ENCODE data around the gene MRPL39. TPM values are rescaled to one million over a fixed set of nuclear protein-coding genes. Genes with fewer than 3 reads are reported as not detected.
"Not testable (repeated sequence)": the region's sequence is repeated elsewhere in the genome, so short reads cannot be mapped to it uniquely, and the experiment has no call there.

MRPL39 gene
- total and polyA plus RNA-seq, 11 donors, result 37.6 to 93.6 (median 50.3) TPM

DNA sequence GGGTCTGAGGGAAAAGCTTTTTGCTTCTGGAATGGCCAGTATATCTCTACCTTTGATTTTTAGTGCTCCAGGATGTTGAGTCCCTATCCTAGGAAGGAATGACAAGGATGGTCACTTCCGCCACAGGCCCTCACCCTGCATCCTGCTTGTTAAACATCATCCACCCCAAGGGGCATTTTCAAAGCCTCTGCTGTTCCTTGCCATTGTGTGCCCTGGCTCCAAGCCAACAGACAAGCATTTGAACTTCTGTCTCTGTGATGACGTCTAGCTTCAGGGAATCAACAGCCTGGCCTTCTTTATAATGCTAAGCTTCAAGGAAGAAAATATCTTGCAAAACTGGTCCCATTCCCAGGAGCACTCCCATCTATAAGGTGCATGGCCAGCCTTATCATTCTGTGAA, 19.5 kb upstream of the MRPL39 start:
- Histone ChIP-seq H3K4me3 (no peak overlapping the region), H3K36me3 (no peaks in the 10 kb centered on the region), H3K9me3 (no peaks in the 10 kb centered on the region), H3K27me3 (no peaks in the 10 kb centered on the region), H3K27ac (peak overlapping the region in 8 of 12 donors; percentile 6 to 44 (median 24)), H3K4me1 (peaks cover 0 to 11% (median 0%) of the 10 kb centered on the region in 12 donors)
- TF ChIP-seq, protein P1, sequence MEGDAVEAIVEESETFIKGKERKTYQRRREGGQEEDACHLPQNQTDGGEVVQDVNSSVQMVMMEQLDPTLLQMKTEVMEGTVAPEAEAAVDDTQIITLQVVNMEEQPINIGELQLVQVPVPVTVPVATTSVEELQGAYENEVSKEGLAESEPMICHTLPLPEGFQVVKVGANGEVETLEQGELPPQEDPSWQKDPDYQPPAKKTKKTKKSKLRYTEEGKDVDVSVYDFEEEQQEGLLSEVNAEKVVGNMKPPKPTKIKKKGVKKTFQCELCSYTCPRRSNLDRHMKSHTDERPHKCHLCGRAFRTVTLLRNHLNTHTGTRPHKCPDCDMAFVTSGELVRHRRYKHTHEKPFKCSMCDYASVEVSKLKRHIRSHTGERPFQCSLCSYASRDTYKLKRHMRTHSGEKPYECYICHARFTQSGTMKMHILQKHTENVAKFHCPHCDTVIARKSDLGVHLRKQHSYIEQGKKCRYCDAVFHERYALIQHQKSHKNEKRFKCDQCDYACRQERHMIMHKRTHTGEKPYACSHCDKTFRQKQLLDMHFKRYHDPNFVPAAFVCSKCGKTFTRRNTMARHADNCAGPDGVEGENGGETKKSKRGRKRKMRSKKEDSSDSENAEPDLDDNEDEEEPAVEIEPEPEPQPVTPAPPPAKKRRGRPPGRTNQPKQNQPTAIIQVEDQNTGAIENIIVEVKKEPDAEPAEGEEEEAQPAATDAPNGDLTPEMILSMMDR (IDR thresholded peaks at IDR 0.05), result no peak
- no peak for TF ChIP-seq POLR2A (IDR thresholded peaks at IDR 0.05)
- 40 to 52% (median 45%) methylated on average over 2 of the region's 2 CpGs for WGBS, 4 donors
- intact Hi-C loops (cut with DNase I), result no loop called here
- peak in 4 of 5 donors; percentile 42 to 76 (median 58) for DNase-seq
- peak; percentile 37 to 84 (median 65) for ATAC-seq

DNA sequence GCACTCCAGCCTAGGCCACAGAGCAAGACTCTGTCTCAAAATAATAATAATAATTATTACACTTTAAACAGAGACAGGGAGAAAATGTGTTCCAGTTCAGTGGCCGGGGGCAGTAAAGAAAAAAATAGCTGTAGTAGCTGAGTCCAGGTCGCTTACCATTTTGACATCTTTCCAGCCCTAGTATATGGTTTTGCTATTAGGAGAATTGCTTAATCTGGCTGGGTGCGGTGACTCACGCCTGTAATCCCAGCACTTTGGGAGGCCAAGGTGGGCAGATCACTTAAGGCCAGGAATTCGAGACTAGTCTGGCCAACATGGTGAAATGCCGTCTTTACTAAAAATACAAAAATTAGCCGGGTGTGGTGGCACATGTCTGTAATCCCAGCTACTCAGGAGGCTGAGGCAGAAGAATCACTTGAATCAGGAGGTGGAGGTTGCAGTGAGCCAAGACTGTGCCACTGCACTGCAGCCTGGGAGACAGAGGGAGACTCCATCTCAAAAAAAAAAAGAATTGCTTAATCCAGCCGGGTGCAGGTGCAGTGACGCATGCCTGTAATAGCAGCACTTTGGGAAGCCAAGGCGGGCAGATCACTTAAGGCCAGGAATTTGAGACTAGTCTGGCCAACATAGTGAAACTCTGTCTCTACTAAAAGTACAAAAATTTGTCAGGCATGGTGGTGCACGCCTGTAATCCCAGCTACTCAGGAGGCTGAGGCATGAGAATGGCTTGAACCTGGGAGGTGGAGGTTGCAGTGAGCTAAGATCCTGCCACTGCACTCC, 18.7 kb upstream of the MRPL39 start:
- peak overlapping the region in 2 of 12 donors; percentile 25 to 44 for H3K27ac ChIP-seq
- DNase-seq; H3K9me3 ChIP-seq; H3K27me3 ChIP-seq; H3K36me3 ChIP-seq; H3K4me3 ChIP-seq; intact Hi-C loops (cut with DNase I); ATAC-seq: not testable (repeated sequence)
- peaks cover 0 to 11% (median 0%) of the 10 kb centered on the region in 12 donors for H3K4me1 ChIP-seq
- 78 to 93% (median 84%) methylated on average over 11 of the region's 11 CpGs for WGBS, 4 donors

DNA sequence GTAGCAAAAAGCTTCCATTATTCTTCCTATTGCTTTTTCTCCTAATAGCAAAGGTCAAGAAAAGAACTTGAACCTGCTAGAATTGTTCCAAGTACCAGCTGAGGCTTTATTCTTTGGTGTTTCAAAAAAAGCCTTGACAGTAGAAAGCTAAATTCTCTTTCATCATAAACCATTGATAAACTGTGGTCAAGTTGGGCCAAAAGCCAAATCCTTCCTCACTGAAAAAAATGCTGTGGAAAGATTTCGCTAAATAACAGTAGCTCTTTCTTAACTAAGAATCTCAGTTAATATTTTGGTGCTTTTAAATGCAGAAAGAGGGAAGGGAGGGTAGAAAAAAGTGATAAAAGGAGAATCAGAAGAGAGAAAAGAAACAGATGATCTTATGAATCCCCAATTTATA, 17.8 kb upstream of the MRPL39 start:
- no peak overlapping the region for H3K4me3 ChIP-seq
- ATAC-seq, result no peak
- no peaks in the 10 kb centered on the region for H3K27me3 ChIP-seq
- WGBS, 4 donors, result 79 to 89% (median 82%) methylated on average over 1 of the region's 1 CpG
- intact Hi-C loops (cut with DNase I), result no loop called here
- H3K36me3 ChIP-seq, result no peaks in the 10 kb centered on the region
- no peaks in the 10 kb centered on the region for H3K9me3 ChIP-seq
- no peak overlapping the region for H3K27ac ChIP-seq
- peaks cover 0 to 11% (median 0%) of the 10 kb centered on the region in 12 donors for H3K4me1 ChIP-seq
- no peak for DNase-seq
- no peak for TF ChIP-seq POLR2A (IDR thresholded peaks at IDR 0.05)
- TF ChIP-seq, protein P1 (IDR thresholded peaks at IDR 0.05), result no peak

DNA sequence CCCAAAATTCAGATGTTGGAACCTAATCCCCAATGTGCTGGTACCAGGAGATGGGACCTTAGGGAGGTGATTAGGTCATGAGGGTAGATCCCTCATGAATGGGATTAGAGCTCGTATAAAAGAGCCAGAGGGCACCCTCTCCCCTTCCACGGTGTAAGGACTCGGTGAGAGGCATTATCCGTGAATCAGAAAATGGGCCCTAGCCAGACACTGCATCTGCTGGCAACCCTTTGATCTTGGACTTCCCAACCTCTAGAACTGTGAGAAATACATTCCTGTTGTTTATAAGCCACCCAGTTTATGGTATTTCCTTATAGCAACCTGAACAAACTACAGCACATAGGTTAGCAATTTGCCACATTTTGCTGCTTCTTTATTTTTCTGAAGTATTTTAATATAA, 17.2 kb upstream of the MRPL39 start:
- H3K27ac ChIP-seq, result no peak overlapping the region
- H3K4me3 ChIP-seq, result no peak overlapping the region
- no peaks in the 10 kb centered on the region for H3K9me3 ChIP-seq
- TF ChIP-seq, protein P1 (IDR thresholded peaks at IDR 0.05), result no peak
- no peak for TF ChIP-seq POLR2A (IDR thresholded peaks at IDR 0.05)
- peaks cover 0 to 11% (median 0%) of the 10 kb centered on the region in 12 donors for H3K4me1 ChIP-seq
- DNase-seq (no peak), ATAC-seq (no peak)
- no peaks in the 10 kb centered on the region for H3K36me3 ChIP-seq
- intact Hi-C loops (cut with DNase I), result no loop called here
- H3K27me3 ChIP-seq, result no peaks in the 10 kb centered on the region
- WGBS, 4 donors, result 78 to 92% (median 88%) methylated on average over 4 of the region's 4 CpGs
